HepG2 (cell line): ENCODE measurements around the gene UNC13D. TPM values are rescaled to one million over a fixed set of nuclear protein-coding genes. Genes with fewer than 3 reads are reported as not detected.

Source experiments
- CAMTA2 ChIP-seq: sonication (generic); formaldehyde crosslinking; IDR thresholded peaks from 2 replicates; pipeline ENCODE4 v1.4.0; 2020; ENCODE audit warnings: mild to moderate bottlenecking, missing genetic modification reagents, borderline replicate concordance
- FOXC1 ChIP-seq: sonication (generic); formaldehyde crosslinking; IDR thresholded peaks from 2 replicates; pipeline ENCODE4 v1.8.0; 2022; ENCODE audit warnings: mild to moderate bottlenecking, missing genetic modification reagents, borderline replicate concordance
- HDAC1 ChIP-seq: sonication (generic); formaldehyde crosslinking; IDR thresholded peaks from 2 replicates; pipeline ENCODE4 v1.5.1; 2020; ENCODE audit warnings: mild to moderate bottlenecking, missing genetic modification reagents
- JUN ChIP-seq: sonication (generic); formaldehyde crosslinking; IDR thresholded peaks from 2 replicates; pipeline ENCODE4 v1.4.0; 2020; ENCODE audit warnings: mild to moderate bottlenecking, missing genetic modification reagents
- PHF5A ChIP-seq: IDR thresholded peaks from one replicate; pipeline ENCODE4 v1.6.1; 2018; ENCODE audit warnings: low read depth, missing genetic modification reagents; ENCODE audit not compliant: unreplicated experiment
- SP1 ChIP-seq, 2 experiments: fragments of 450-650 bp in 1 of 2; sonication (generic) in 1 of 2; formaldehyde crosslinking in 1 of 2; IDR thresholded peaks; 2 replicates each; pipeline versions ENCODE4 v1.4.0 to v1.6.1; 2016 to 2020; ENCODE audit warnings: missing genetic modification reagents in 1 of 2
- SP2 ChIP-seq: sonication (generic); formaldehyde crosslinking; IDR thresholded peaks from 2 replicates; pipeline ENCODE4 v1.5.1; 2020; ENCODE audit warnings: mild to moderate bottlenecking, missing genetic modification reagents
- TCF7L2 ChIP-seq: IDR thresholded peaks from 2 replicates; pipeline ENCODE4 v1.6.1; 2011; ENCODE audit warnings: mild to moderate bottlenecking, low read depth, low read length, moderate library complexity
- TEAD3 ChIP-seq: optimal IDR thresholded peaks from 2 replicates; pipeline ENCODE3; 2016; ENCODE audit warnings: borderline replicate concordance
- ZNF124 ChIP-seq: sonication (generic); formaldehyde crosslinking; IDR thresholded peaks from 2 replicates; pipeline ENCODE4 v1.4.0; 2020; ENCODE audit warnings: missing genetic modification reagents
- ZNF414 ChIP-seq: sonication (generic); formaldehyde crosslinking; IDR thresholded peaks from 2 replicates; pipeline ENCODE4 v1.5.0; 2020; ENCODE audit warnings: missing genetic modification reagents
- polyA plus RNA-seq, 8 experiments: library from polyadenylated mRNA; depleted of rRNA in 3 of 8; stranded (reverse) in 7 of 8; unstranded in 1 of 8; fragments of >200 nt; fragmentation: Illumina TruSeq in 4 of 8; extraction: Trizol in 4 of 8; gene quantifications; 2 replicates each; pipeline versions ENCODE4 v1.2.1 to v1.2.3, GENCODE V29; 2011 to 2016; ENCODE audit warnings: low read depth in 4 of 8, missing spikeins in 1 of 8, mixed read lengths in 1 of 8; ENCODE audit not compliant: insufficient read depth in 1 of 8
- total RNA-seq, 5 experiments: library from RNA; depleted of rRNA; stranded (reverse); fragments of >200 nt; fragmentation: Illumina TruSeq; extraction: Trizol; gene quantifications; 2 replicates each; pipeline ENCODE4 v1.2.3, GENCODE V29; 2016; ENCODE audit warnings: low read depth in 1 of 5
- TF ChIP-seq, protein P1 (sequence below): IDR thresholded peaks from 2 replicates; pipeline ENCODE4 v1.6.1; 2012; ENCODE audit warnings: low read depth, low read length, improper control_type of control experiment
- TF ChIP-seq, protein P2 (sequence below): sonication (generic); formaldehyde crosslinking; IDR thresholded peaks from 2 replicates; pipeline ENCODE4 v1.4.0; 2020; ENCODE audit warnings: mild to moderate bottlenecking, missing genetic modification reagents
- TF ChIP-seq, protein P3 (sequence below): sonication (generic); formaldehyde crosslinking; IDR thresholded peaks from 2 replicates; pipeline ENCODE4 v1.5.1; 2020; ENCODE audit warnings: mild to moderate bottlenecking, missing genetic modification reagents
- TF ChIP-seq, protein P4 (sequence below): sonication (generic); formaldehyde crosslinking; IDR thresholded peaks from 2 replicates; pipeline ENCODE4 v1.5.1; 2020; ENCODE audit warnings: mild to moderate bottlenecking, missing genetic modification reagents, moderate library complexity

The UNC13D gene
- total and polyA plus RNA-seq, 2 of the 13 experiments (the other 11 are each of a cell fraction or from before 2014, with no cell fraction given): 29.7 to 42.7 TPM

- TF ChIP-seq, protein P1, sequence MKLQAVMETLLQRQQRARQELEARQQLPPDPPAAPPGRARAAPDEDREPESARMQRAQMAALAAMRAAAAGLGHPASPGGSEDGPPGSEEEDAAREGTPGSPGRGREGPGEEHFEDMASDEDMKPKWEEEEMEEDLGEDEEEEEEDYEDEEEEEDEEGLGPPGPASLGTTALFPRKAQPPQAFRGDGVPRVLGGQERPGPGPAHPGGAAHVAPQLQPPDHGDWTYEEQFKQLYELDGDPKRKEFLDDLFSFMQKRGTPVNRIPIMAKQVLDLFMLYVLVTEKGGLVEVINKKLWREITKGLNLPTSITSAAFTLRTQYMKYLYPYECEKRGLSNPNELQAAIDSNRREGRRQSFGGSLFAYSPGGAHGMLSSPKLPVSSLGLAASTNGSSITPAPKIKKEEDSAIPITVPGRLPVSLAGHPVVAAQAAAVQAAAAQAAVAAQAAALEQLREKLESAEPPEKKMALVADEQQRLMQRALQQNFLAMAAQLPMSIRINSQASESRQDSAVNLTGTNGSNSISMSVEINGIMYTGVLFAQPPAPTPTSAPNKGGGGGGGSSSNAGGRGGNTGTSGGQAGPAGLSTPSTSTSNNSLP: peak; percentile 81
- TF ChIP-seq TEAD3 (CRISPR knock-in tag): peak; percentile 65
- no peak for TF ChIP-seq SP1 (IDR thresholded peaks at IDR 0.05)
- TF ChIP-seq SP1 (CRISPR knock-in tag; IDR thresholded peaks at IDR 0.05): peak; percentile 50; the same call in 1 of the 2 replicates
- TF ChIP-seq, protein P2, sequence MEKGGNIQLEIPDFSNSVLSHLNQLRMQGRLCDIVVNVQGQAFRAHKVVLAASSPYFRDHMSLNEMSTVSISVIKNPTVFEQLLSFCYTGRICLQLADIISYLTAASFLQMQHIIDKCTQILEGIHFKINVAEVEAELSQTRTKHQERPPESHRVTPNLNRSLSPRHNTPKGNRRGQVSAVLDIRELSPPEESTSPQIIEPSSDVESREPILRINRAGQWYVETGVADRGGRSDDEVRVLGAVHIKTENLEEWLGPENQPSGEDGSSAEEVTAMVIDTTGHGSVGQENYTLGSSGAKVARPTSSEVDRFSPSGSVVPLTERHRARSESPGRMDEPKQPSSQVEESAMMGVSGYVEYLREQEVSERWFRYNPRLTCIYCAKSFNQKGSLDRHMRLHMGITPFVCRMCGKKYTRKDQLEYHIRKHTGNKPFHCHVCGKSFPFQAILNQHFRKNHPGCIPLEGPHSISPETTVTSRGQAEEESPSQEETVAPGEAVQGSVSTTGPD (CRISPR knock-in tag): peak; percentile 100
- TF ChIP-seq PHF5A (CRISPR knock-in tag): peak; percentile 29
- no peak for TF ChIP-seq CAMTA2 (CRISPR knock-in tag)
- 0 out of 2 replicates have a peak, but pooled peaks have one; percentile 57 for TF ChIP-seq ZNF414 (CRISPR knock-in tag)
- TF ChIP-seq, protein P3, sequence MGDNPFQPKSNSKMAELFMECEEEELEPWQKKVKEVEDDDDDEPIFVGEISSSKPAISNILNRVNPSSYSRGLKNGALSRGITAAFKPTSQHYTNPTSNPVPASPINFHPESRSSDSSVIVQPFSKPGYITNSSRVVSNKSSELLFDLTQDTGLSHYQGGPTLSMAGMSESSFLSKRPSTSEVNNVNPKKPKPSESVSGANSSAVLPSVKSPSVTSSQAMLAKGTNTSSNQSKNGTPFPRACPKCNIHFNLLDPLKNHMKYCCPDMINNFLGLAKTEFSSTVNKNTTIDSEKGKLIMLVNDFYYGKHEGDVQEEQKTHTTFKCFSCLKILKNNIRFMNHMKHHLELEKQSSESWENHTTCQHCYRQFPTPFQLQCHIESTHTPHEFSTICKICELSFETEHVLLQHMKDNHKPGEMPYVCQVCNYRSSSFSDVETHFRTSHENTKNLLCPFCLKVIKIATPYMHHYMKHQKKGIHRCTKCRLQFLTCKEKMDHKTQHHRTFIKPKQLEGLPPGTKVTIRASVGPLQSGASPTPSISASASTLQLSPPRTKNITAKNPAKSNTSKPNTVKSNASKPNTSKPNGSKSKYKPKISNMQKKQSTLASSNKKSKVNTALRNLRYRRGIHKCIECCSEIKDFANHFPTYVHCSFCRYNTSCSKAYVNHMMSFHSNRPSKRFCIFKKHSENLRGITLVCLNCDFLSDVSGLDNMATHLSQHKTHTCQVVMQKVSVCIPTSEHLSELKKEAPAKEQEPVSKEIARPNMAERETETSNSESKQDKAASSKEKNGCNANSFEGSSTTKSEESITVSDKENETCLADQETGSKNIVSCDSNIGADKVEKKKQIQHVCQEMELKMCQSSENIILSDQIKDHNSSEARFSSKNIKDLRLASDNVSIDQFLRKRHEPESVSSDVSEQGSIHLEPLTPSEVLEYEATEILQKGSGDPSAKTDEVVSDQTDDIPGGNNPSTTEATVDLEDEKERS (CRISPR knock-in tag): peak; percentile 90
- TF ChIP-seq, protein P4, sequence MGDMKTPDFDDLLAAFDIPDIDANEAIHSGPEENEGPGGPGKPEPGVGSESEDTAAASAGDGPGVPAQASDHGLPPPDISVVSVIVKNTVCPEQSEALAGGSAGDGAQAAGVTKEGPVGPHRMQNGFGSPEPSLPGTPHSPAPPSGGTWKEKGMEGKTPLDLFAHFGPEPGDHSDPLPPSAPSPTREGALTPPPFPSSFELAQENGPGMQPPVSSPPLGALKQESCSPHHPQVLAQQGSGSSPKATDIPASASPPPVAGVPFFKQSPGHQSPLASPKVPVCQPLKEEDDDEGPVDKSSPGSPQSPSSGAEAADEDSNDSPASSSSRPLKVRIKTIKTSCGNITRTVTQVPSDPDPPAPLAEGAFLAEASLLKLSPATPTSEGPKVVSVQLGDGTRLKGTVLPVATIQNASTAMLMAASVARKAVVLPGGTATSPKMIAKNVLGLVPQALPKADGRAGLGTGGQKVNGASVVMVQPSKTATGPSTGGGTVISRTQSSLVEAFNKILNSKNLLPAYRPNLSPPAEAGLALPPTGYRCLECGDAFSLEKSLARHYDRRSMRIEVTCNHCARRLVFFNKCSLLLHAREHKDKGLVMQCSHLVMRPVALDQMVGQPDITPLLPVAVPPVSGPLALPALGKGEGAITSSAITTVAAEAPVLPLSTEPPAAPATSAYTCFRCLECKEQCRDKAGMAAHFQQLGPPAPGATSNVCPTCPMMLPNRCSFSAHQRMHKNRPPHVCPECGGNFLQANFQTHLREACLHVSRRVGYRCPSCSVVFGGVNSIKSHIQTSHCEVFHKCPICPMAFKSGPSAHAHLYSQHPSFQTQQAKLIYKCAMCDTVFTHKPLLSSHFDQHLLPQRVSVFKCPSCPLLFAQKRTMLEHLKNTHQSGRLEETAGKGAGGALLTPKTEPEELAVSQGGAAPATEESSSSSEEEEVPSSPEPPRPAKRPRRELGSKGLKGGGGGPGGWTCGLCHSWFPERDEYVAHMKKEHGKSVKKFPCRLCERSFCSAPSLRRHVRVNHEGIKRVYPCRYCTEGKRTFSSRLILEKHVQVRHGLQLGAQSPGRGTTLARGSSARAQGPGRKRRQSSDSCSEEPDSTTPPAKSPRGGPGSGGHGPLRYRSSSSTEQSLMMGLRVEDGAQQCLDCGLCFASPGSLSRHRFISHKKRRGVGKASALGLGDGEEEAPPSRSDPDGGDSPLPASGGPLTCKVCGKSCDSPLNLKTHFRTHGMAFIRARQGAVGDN (CRISPR knock-in tag): peak; percentile 90
- TF ChIP-seq SP2 (CRISPR knock-in tag): no peak
- peak; percentile 74; the same call in 1 of the 2 replicates for TF ChIP-seq JUN (CRISPR knock-in tag)
- no peak; the same call in 1 of the 2 replicates for TF ChIP-seq HDAC1 (CRISPR knock-in tag)
- peak; percentile 62 for TF ChIP-seq ZNF124 (CRISPR knock-in tag)
- TF ChIP-seq FOXC1: peak; percentile 53; the same call in 1 of the 2 replicates
- no peak for TF ChIP-seq TCF7L2
Measured at GRCh38 chr17:75869282-75870141, 25.3 kb upstream of the UNC13D start (continued).
